HK-2 (cell line): Measurements from ENCODE around the gene PYROXD2.
"Not testable (repeated sequence)": the region's sequence is repeated elsewhere in the genome, so short reads cannot be mapped to it uniquely, and the experiment has no call there.

Source experiments
- DNase-seq: peaks from one replicate; pipeline ENCODE4 v3.0.0-alpha.2; 2018; ENCODE audit not compliant: unreplicated experiment

PYROXD2 gene

GRCh38 chr10:98365406-98366061, 49.4 kb downstream of the PYROXD2 start:
- no peak for DNase-seq

DNA sequence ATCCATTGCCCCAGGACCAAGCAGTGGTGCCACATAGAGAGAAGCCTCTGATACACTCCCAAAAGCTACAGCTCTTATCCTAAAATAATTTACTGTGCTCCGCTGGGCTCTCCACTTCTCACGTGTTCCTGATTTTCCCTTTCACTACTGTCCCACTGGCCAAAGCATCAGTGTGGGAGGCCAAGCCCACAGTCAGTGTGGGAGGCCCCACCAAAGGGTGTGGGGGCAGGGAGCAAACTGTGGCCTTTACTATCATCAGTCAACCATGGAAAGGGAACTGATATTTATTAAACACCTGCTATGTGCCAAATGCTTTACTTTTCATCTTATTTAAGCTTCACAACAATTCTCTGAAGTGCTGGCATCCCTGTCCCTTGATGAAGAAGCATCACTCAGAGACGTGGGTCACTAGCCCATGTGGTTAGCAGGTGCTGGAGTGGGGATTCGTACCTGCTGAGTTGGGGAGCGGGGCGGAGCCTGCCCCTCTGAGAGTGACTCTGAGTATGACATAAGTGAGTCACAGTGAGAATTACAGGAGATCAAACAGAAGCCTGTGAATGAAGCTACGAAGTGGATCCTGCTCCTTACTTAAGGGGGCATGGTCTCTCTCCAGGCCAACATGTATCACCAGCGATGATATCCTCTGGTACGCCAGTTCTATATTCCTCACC, 50.4 kb downstream of the PYROXD2 start:
- DNase-seq, result no peak

- no peak for DNase-seq
Observed at GRCh38 chr10:98363220-98363619, 51.8 kb downstream of the PYROXD2 start.

GRCh38 chr10:98361131-98362025, 53.6 kb downstream of the PYROXD2 start:
- DNase-seq, result no peak

DNA sequence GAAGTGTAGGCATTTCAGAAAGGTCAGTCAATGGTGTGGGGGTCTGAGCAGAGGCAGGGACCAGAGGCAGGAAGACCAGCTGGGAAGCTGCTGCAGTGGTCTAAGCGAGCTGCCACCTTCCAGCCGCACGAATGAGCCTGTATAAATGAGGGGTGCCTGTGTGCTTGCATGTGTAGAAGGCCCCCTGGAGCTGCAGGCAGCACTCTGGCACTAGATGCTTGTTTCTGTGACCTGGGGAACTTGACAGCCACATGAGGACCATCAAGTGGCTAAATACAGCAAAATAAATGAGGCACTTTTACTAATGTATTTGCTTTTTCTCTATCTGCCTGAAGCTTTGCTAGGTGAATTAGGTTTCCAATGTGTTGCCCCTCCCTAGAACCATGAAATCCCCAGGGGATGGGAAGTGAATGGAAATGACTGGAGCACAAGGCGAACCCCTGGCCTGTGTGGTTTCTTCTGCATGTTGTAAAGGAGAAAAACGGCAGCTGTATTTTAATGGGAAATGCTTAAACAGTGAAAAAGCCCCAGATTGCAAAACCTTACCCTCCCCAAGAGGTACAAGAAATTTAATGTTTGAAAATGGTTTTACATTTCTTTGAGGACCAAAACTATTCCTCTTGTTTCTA, 57.7 kb downstream of the PYROXD2 start:
- DNase-seq, result no peak

- no peak for DNase-seq
Observed at GRCh38 chr10:98354491-98354890, 60.5 kb downstream of the PYROXD2 start.

- no peak for DNase-seq
Observed at GRCh38 chr10:98353170-98353569, 61.8 kb downstream of the PYROXD2 start.

DNA sequence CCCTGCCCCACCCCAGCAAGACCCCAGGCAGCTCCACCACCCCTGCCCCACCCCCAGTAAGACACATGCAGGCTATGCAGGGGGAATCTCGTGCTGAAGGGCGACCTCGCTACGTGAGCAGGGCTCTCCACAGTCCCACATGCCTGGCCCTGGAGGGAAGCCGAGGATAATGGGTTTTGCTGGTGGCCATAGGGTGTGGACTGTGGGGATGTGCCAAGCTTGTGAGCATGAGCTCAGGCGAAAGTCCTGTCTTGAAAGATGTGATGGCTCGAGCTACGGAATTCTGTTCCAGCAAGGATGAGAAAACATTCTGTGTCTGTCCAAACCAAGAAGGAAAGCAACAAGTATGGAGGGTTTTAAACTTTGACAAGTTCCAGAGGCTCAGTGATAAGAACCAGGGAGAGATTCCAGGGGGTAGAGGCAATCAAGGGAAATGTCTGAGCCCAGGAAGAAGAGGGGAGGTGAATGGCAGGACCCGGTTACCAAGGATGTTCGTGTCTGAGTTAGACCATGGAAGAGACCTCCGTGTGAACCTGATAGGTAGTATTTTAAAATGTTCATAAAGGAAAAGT, 63.1 kb downstream of the PYROXD2 start:
- no peak for DNase-seq

- no peak for DNase-seq
Observed at GRCh38 chr10:98349508-98349922, 65.5 kb downstream of the PYROXD2 start.

DNA sequence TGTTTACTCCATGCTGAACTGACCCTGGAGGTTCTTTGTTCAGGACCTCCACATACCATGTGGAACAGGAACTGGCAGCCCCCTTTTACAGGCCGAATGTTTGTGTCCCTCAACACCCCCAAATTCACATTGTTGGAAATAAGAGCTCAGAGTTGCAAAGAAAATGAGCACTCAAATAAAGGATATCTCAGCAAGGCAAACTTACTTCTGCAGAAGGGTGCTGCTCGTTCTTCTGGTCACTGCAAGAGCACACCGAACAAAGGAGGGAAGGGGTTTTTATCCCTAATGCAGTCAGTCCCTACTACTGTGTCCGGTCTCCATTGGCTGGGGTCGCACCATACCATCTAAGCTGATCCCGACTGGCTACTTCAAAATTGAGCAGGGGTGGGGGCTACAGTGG, 68.1 kb downstream of the PYROXD2 start:
- DNase-seq, result no peak

DNA sequence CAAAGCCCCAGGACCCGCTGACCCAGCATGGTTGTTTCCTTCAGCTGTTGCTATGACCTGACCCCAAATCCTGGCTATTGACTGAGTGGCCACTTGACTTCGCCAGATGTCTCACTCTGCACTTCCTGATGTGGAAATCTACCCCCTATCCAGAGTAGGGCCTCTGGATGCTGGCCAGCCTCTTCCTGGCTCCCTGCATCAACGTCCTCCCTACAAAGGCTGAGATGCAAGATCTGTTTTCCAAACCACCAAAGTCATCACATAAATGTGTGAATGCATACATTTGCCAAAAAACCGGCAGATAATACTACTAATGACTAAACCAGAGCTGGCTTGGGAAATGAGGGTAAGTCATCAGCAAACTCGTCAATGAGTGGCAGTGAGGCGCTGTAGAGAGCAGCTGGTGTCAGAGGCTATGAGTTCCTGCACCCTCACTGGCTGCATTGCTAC, 70.4 kb downstream of the PYROXD2 start:
- no peak for DNase-seq

DNA sequence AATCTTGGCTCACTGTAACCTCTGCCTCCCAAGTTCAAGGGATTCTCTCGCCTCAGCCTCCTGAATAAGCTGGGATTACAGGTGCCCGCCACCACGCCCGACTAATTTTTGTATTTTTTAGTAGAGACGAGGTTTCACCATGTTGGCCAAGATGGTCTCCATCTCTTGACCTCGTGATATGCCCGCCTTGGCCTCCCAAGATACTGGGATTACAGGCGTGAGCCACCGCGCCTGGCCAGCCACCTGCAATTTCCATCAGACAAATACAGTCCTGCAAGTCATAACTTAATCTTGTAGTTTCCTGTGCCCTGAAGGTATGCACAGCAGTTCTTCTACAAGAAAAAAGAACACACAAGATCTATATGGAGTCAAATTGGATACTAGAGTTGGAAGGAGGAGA, 73.3 kb downstream of the PYROXD2 start:
- DNase-seq, result not testable (repeated sequence)

DNA sequence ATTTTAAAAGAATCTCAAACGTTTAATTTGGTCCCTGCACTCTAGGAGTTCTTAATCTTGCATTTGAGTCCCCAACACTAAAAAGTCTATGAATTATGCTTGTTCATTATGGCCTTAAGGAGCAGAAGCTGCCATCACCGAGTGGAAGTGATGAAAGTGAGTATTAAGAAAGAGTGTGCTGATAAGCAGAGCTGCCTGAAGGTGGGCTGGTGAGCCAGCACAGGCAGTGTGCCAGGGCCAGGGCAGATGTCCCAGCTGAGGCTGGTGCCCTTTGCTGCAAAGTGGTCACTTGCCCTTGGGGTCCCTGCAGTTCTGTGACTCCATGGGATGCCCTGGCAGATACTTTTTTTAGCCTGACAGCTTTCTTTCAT, 74.1 kb downstream of the PYROXD2 start:
- DNase-seq, result no peak

- no peak for DNase-seq
Observed at GRCh38 chr10:98340261-98340939, 74.6 kb downstream of the PYROXD2 start.

GRCh38 chr10:98339799-98340198, 75.2 kb downstream of the PYROXD2 start:
- no peak for DNase-seq

DNA sequence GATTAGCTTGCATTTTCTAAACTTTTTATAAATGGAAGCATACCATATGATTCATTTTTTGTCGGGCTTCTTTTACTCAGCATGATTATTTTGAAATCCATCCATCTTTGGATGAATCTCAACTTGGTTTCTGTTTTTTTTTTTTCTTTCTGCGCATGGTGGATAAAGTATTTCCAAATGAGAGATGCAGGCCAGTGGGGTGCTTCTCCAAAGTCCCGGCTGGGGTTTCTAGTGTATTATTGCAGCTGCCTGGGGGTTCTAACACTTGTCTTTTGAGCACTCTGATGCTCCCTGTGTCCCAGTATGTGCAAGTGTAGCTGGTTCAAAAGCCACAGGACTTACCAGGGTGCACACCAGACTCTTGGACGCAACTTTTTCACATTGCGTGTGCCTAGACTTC, 76.1 kb downstream of the PYROXD2 start:
- DNase-seq, result no peak

GRCh38 chr10:98338318-98338717, 76.7 kb downstream of the PYROXD2 start:
- no peak for DNase-seq

- DNase-seq, result no peak
Observed at GRCh38 chr10:98337484-98337883, 77.5 kb downstream of the PYROXD2 start.
